GM23338 (cell line): ENCODE measurements around the gene UBN2. TPM values are rescaled to one million over a fixed set of nuclear protein-coding genes. Genes with fewer than 3 reads are reported as not detected.

Source experiments
- ATAC-seq: fragments of 200-7000 bp; cut with Tn5 transposase; 3 replicates; pipeline ENCODE4 v1.9.1; 2020
- DNase-seq: peaks from one replicate; pipeline ENCODE4 v3.0.0-alpha.2; 2015; ENCODE audit warnings: low spot score
- H2AFZ ChIP-seq: fragments of 200-600 bp; sonication (generic); 2 replicates; pipeline ENCODE4 v1.8.0; 2016; ENCODE audit warnings: antibody characterized with exemption, mild to moderate bottlenecking, moderate library complexity
- H3F3A ChIP-seq: fragments of 200-600 bp; sonication (generic); replicated peaks from 2 replicates; pipeline ENCODE4 v1.8.0; 2017; ENCODE audit warnings: antibody characterized with exemption, mixed run types, low read depth
- H3K27ac ChIP-seq: fragments of 200-600 bp; sonication (generic); 2 replicates; pipeline ENCODE4 v1.6.1; 2016; ENCODE audit warnings: low read depth
- H3K27me3 ChIP-seq: fragments of 200-600 bp; sonication (generic); 2 replicates; pipeline ENCODE4 v1.8.0; 2016; ENCODE audit warnings: mild to moderate bottlenecking, mixed run types, moderate library complexity; ENCODE audit not compliant: insufficient read depth
- H3K36me3 ChIP-seq: fragments of 200-600 bp; sonication (generic); 2 replicates; pipeline ENCODE4 v1.8.0; 2016; ENCODE audit warnings: mild to moderate bottlenecking; ENCODE audit not compliant: insufficient read depth
- H3K4me1 ChIP-seq: fragments of 200-600 bp; sonication (generic); 2 replicates; pipeline ENCODE4 v1.8.0; 2016; ENCODE audit warnings: mild to moderate bottlenecking, moderate library complexity; ENCODE audit not compliant: insufficient read depth
- H3K4me2 ChIP-seq: fragments of 200-600 bp; sonication (generic); 2 replicates; pipeline ENCODE4 v1.7.1; 2017; ENCODE audit warnings: mixed run types
- H3K4me3 ChIP-seq: fragments of 200-600 bp; sonication (generic); 2 replicates; pipeline ENCODE4 v1.6.1; 2016; ENCODE audit warnings: mixed run types
- H3K79me2 ChIP-seq: fragments of 200-600 bp; sonication (generic); replicated peaks from 2 replicates; pipeline ENCODE4 v1.8.0; 2017; ENCODE audit warnings: mild to moderate bottlenecking; ENCODE audit not compliant: insufficient read depth
- H3K9me2 ChIP-seq: fragments of 200-600 bp; sonication (generic); 2 replicates; pipeline ENCODE4 v1.8.0; 2017; ENCODE audit not compliant: insufficient read depth
- H4K20me1 ChIP-seq: fragments of 200-600 bp; sonication (generic); replicated peaks from 2 replicates; pipeline ENCODE4 v1.8.0; 2017; ENCODE audit warnings: mild to moderate bottlenecking; ENCODE audit not compliant: insufficient read depth
- H3K27ac Mint-ChIP-seq: 2 replicates; pipeline ENCODE4 v1.8.0; 2020; ENCODE audit warnings: inconsistent platforms, mild to moderate bottlenecking, moderate library complexity, mixed read lengths
- H3K27me3 Mint-ChIP-seq: 3 replicates; pipeline ENCODE4 v1.8.0; 2022; ENCODE audit warnings: low read depth, mild to moderate bottlenecking, moderate library complexity, mixed read lengths, inconsistent platforms; ENCODE audit not compliant: insufficient read depth, poor library complexity
- H3K36me3 Mint-ChIP-seq: 3 replicates; pipeline ENCODE4 v1.8.0; 2021; ENCODE audit warnings: low read depth, mild to moderate bottlenecking, inconsistent platforms, moderate library complexity, mixed read lengths
- H3K4me1 Mint-ChIP-seq: 3 replicates; pipeline ENCODE4 v1.8.0; 2020; ENCODE audit warnings: mild to moderate bottlenecking, inconsistent platforms, mixed read lengths
- H3K4me3 Mint-ChIP-seq: 3 replicates; pipeline ENCODE4 v1.8.0; 2021; ENCODE audit warnings: moderate library complexity, mild to moderate bottlenecking, inconsistent platforms, mixed read lengths
- H3K9me3 Mint-ChIP-seq: 3 replicates; pipeline ENCODE4 v1.8.0; 2020; ENCODE audit warnings: moderate library complexity, mild to moderate bottlenecking, inconsistent platforms, mixed read lengths
- CREB1 ChIP-seq: fragments of 250-450 bp; sonication (Bioruptor Pico); IDR thresholded peaks from 2 replicates; pipeline ENCODE4 v1.5.0; 2020; ENCODE audit warnings: low read depth, mild to moderate bottlenecking, moderate library complexity
- EZH2 ChIP-seq: fragments of 200-600 bp; sonication (generic); IDR thresholded peaks from one replicate; pipeline ENCODE4 v1.8.0; 2017; ENCODE audit warnings: antibody characterized with exemption, mild to moderate bottlenecking, low read depth; ENCODE audit not compliant: unreplicated experiment
- EZH2phosphoT487 ChIP-seq: fragments of 200-600 bp; sonication (generic); IDR thresholded peaks from one replicate; pipeline ENCODE4 v1.8.1; 2018; ENCODE audit warnings: antibody characterized with exemption; ENCODE audit not compliant: unreplicated experiment
- JUNB ChIP-seq: IDR thresholded peaks from one replicate; pipeline ENCODE4 v1.6.1; 2016; ENCODE audit warnings: antibody characterized with exemption; ENCODE audit not compliant: unreplicated experiment
- NANOG ChIP-seq: IDR thresholded peaks from 2 replicates; pipeline ENCODE4 v1.6.1; 2016; ENCODE audit warnings: antibody characterized with exemption, borderline replicate concordance
- POLR2AphosphoS5 ChIP-seq: IDR thresholded peaks from 2 replicates; pipeline ENCODE4 v1.6.1; 2016; ENCODE audit warnings: antibody characterized with exemption, low read depth
- STAT1 ChIP-seq: IDR thresholded peaks from one replicate; pipeline ENCODE4 v1.6.1; 2016; ENCODE audit warnings: antibody characterized with exemption; ENCODE audit not compliant: unreplicated experiment
- ZNF114 ChIP-seq: fragments of 250-450 bp; sonication (Bioruptor Pico); IDR thresholded peaks from 2 replicates; pipeline ENCODE4 v1.5.0; 2020; ENCODE audit warnings: mild to moderate bottlenecking, moderate library complexity
- ZNF331 ChIP-seq: fragments of 250-450 bp; sonication (Bioruptor Pico); IDR thresholded peaks from 2 replicates; pipeline ENCODE4 v1.5.0; 2020; ENCODE audit warnings: low read depth, mild to moderate bottlenecking, moderate library complexity
- polyA plus RNA-seq: library from polyadenylated mRNA; unstranded; fragments of >200 nt; fragmentation: Nextera tagmentation; extraction: Ambion mirVana; gene quantifications from 2 replicates; pipeline ENCODE4 v1.2.1, GENCODE V29; 2016
- total RNA-seq: library from RNA; depleted of rRNA; stranded (reverse); fragments of >200 nt; shearing (Covaris generic); gene quantifications from 2 replicates; pipeline ENCODE4 v1.2.3, GENCODE V29; 2014
- TF ChIP-seq, protein P1 (sequence below): fragments of 250-450 bp; sonication (Bioruptor Pico); IDR thresholded peaks from 2 replicates; pipeline ENCODE4 v1.5.0; 2020; ENCODE audit warnings: mild to moderate bottlenecking, moderate library complexity
- TF ChIP-seq, protein P2 (sequence below): IDR thresholded peaks from 2 replicates; pipeline ENCODE4 v1.6.1; 2016; ENCODE audit warnings: antibody characterized with exemption
- TF ChIP-seq, protein P3 (sequence below), 2 experiments: fragments of 200-600 bp in 1 of 2; sonication (generic) in 1 of 2; conservative IDR thresholded peaks; 2 replicates each; pipeline versions ENCODE4 v1.5.1 to v1.6.1; 2016 to 2017; ENCODE audit warnings: antibody characterized with exemption in 2 of 2, low read depth in 2 of 2, mild to moderate bottlenecking in 2 of 2, moderate library complexity in 1 of 2
- TF ChIP-seq, protein P4 (sequence below): IDR thresholded peaks from one replicate; pipeline ENCODE4 v1.6.1; 2018; ENCODE audit warnings: antibody characterized with exemption; ENCODE audit not compliant: unreplicated experiment

The UBN2 gene
- total and polyA plus RNA-seq, 2 experiments from 2014 or later = 18.5 to 26.6 TPM

DNA sequence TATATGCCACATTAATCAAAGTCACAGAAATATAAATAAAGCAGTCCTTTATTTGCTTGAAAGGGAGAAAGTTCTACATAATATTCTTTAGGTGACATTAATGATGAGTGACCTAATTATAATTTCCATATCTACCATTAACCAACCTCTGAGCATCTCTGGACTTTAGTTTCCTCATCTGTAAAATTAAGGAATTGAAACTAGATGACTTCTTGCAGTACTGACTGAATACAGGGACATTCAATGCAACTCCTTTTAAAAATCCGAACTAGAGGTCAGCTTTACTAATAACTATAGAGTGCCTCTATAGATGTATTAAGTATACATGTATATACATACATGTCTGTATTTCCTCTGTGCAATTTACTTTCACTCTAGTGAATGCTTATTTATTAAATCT, 114.0 kb downstream of the UBN2 start:
- H3K4me3 Mint-ChIP-seq = no peak overlapping the region
- H3K27me3 Mint-ChIP-seq = peaks cover 12% of the 10 kb centered on the region
- no peak for ATAC-seq

More for the DNA sequence above, 114.0 kb downstream of the UBN2 start:
- Histone ChIP-seq H3K27ac (no peak overlapping the region), H3K36me3 (peaks cover 5% of the 10 kb centered on the region; the same call in 1 of the 2 replicates), H3K4me3 (no peak overlapping the region), H3K4me2 (no peak overlapping the region), H3K9me2 (no peaks in the 10 kb centered on the region), H3K27me3 (no peaks in the 10 kb centered on the region), H3F3A (peaks cover 4% of the 10 kb centered on the region; the same call in 1 of the 2 replicates), H4K20me1 (no peaks in the 10 kb centered on the region), H3K4me1 (0 out of 2 replicates have a peak, but pooled peaks cover 3% of the 10 kb centered on the region), H3K79me2 (peaks cover 31% of the 10 kb centered on the region), H2AFZ (no peak overlapping the region)
- Mint-ChIP-seq H3K9me3 (peaks cover 7% of the 10 kb centered on the region; the same call in 2 of the 3 replicates), H3K36me3 (peaks cover 36% of the 10 kb centered on the region), H3K27ac (no peak overlapping the region), H3K4me1 (peaks cover 4% of the 10 kb centered on the region; the same call in 2 of the 3 replicates)
- no peak for DNase-seq
- TF ChIP-seq, protein P1, sequence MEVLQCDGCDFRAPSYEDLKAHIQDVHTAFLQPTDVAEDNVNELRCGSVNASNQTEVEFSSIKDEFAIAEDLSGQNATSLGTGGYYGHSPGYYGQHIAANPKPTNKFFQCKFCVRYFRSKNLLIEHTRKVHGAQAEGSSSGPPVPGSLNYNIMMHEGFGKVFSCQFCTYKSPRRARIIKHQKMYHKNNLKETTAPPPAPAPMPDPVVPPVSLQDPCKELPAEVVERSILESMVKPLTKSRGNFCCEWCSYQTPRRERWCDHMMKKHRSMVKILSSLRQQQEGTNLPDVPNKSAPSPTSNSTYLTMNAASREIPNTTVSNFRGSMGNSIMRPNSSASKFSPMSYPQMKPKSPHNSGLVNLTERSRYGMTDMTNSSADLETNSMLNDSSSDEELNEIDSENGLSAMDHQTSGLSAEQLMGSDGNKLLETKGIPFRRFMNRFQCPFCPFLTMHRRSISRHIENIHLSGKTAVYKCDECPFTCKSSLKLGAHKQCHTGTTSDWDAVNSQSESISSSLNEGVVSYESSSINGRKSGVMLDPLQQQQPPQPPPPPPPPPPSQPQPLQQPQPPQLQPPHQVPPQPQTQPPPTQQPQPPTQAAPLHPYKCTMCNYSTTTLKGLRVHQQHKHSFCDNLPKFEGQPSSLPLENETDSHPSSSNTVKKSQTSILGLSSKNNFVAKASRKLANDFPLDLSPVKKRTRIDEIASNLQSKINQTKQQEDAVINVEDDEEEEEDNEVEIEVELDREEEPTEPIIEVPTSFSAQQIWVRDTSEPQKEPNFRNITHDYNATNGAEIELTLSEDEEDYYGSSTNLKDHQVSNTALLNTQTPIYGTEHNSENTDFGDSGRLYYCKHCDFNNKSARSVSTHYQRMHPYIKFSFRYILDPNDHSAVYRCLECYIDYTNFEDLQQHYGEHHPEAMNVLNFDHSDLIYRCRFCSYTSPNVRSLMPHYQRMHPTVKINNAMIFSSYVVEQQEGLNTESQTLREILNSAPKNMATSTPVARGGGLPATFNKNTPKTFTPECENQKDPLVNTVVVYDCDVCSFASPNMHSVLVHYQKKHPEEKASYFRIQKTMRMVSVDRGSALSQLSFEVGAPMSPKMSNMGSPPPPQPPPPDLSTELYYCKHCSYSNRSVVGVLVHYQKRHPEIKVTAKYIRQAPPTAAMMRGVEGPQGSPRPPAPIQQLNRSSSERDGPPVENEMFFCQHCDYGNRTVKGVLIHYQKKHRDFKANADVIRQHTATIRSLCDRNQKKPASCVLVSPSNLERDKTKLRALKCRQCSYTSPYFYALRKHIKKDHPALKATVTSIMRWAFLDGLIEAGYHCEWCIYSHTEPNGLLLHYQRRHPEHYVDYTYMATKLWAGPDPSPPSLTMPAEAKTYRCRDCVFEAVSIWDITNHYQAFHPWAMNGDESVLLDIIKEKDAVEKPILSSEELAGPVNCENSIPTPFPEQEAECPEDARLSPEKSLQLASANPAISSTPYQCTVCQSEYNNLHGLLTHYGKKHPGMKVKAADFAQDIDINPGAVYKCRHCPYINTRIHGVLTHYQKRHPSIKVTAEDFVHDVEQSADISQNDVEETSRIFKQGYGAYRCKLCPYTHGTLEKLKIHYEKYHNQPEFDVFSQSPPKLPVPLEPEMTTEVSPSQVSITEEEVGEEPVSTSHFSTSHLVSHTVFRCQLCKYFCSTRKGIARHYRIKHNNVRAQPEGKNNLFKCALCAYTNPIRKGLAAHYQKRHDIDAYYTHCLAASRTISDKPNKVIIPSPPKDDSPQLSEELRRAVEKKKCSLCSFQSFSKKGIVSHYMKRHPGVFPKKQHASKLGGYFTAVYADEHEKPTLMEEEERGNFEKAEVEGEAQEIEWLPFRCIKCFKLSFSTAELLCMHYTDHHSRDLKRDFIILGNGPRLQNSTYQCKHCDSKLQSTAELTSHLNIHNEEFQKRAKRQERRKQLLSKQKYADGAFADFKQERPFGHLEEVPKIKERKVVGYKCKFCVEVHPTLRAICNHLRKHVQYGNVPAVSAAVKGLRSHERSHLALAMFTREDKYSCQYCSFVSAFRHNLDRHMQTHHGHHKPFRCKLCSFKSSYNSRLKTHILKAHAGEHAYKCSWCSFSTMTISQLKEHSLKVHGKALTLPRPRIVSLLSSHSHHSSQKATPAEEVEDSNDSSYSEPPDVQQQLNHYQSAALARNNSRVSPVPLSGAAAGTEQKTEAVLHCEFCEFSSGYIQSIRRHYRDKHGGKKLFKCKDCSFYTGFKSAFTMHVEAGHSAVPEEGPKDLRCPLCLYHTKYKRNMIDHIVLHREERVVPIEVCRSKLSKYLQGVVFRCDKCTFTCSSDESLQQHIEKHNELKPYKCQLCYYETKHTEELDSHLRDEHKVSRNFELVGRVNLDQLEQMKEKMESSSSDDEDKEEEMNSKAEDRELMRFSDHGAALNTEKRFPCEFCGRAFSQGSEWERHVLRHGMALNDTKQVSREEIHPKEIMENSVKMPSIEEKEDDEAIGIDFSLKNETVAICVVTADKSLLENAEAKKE (CRISPR knock-in tag) = no peak
- TF ChIP-seq NANOG = no peak
- TF ChIP-seq EZH2phosphoT487 = no peak
- TF ChIP-seq, protein P2, sequence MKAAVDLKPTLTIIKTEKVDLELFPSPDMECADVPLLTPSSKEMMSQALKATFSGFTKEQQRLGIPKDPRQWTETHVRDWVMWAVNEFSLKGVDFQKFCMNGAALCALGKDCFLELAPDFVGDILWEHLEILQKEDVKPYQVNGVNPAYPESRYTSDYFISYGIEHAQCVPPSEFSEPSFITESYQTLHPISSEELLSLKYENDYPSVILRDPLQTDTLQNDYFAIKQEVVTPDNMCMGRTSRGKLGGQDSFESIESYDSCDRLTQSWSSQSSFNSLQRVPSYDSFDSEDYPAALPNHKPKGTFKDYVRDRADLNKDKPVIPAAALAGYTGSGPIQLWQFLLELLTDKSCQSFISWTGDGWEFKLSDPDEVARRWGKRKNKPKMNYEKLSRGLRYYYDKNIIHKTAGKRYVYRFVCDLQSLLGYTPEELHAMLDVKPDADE = no peak
- TF ChIP-seq, protein P3, sequence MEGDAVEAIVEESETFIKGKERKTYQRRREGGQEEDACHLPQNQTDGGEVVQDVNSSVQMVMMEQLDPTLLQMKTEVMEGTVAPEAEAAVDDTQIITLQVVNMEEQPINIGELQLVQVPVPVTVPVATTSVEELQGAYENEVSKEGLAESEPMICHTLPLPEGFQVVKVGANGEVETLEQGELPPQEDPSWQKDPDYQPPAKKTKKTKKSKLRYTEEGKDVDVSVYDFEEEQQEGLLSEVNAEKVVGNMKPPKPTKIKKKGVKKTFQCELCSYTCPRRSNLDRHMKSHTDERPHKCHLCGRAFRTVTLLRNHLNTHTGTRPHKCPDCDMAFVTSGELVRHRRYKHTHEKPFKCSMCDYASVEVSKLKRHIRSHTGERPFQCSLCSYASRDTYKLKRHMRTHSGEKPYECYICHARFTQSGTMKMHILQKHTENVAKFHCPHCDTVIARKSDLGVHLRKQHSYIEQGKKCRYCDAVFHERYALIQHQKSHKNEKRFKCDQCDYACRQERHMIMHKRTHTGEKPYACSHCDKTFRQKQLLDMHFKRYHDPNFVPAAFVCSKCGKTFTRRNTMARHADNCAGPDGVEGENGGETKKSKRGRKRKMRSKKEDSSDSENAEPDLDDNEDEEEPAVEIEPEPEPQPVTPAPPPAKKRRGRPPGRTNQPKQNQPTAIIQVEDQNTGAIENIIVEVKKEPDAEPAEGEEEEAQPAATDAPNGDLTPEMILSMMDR (conservative IDR thresholded peaks at IDR 0.05; ENCODE audit: low read depth in 2 of 2) = no peak
- TF ChIP-seq, protein P4, sequence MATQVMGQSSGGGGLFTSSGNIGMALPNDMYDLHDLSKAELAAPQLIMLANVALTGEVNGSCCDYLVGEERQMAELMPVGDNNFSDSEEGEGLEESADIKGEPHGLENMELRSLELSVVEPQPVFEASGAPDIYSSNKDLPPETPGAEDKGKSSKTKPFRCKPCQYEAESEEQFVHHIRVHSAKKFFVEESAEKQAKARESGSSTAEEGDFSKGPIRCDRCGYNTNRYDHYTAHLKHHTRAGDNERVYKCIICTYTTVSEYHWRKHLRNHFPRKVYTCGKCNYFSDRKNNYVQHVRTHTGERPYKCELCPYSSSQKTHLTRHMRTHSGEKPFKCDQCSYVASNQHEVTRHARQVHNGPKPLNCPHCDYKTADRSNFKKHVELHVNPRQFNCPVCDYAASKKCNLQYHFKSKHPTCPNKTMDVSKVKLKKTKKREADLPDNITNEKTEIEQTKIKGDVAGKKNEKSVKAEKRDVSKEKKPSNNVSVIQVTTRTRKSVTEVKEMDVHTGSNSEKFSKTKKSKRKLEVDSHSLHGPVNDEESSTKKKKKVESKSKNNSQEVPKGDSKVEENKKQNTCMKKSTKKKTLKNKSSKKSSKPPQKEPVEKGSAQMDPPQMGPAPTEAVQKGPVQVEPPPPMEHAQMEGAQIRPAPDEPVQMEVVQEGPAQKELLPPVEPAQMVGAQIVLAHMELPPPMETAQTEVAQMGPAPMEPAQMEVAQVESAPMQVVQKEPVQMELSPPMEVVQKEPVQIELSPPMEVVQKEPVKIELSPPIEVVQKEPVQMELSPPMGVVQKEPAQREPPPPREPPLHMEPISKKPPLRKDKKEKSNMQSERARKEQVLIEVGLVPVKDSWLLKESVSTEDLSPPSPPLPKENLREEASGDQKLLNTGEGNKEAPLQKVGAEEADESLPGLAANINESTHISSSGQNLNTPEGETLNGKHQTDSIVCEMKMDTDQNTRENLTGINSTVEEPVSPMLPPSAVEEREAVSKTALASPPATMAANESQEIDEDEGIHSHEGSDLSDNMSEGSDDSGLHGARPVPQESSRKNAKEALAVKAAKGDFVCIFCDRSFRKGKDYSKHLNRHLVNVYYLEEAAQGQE = no peak
- no peak for TF ChIP-seq POLR2AphosphoS5
- no peak for TF ChIP-seq EZH2
- no peak for TF ChIP-seq CREB1 (CRISPR knock-in tag)
- TF ChIP-seq ZNF114 (CRISPR knock-in tag) = no peak
- no peak for TF ChIP-seq ZNF331 (CRISPR knock-in tag)
- TF ChIP-seq JUNB = no peak
- no peak for TF ChIP-seq STAT1
